Measurements from ENCODE around the gene TRAPPC1. TPM values are rescaled to one million over a fixed set of nuclear protein-coding genes. Genes with fewer than 3 reads are reported as not detected.

The TRAPPC1 gene
- total and polyA plus RNA-seq, 2 experiments from 2014 or later: 45.2 to 234 TPM

DNA sequence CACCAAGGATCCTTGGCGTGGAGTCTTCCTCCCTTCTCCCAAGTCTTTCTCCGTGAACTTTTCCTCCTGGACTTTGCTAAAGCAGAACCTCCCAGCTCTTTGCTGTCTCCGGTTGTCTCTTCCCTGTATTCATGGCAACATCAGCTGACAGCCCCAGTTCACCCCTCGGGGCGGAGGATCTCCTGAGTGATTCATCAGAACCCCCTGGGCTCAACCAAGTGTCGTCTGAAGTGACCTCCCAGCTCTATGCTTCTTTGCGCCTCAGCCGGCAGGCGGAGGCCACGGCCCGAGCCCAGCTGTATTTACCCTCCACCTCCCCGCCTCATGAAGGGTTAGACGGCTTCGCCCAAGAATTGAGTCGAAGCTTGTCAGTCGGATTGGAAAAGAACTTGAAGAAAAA lies 1.2 kb upstream of the TRAPPC1 start:
- H3K9me2 ChIP-seq (ENCODE audit: insufficient read depth): no peaks in the 10 kb centered on the region
- ATAC-seq: peak; percentile 10
- peaks cover 27% of the 10 kb centered on the region for H3K4me1 Mint-ChIP-seq
- TF ChIP-seq, protein P1, sequence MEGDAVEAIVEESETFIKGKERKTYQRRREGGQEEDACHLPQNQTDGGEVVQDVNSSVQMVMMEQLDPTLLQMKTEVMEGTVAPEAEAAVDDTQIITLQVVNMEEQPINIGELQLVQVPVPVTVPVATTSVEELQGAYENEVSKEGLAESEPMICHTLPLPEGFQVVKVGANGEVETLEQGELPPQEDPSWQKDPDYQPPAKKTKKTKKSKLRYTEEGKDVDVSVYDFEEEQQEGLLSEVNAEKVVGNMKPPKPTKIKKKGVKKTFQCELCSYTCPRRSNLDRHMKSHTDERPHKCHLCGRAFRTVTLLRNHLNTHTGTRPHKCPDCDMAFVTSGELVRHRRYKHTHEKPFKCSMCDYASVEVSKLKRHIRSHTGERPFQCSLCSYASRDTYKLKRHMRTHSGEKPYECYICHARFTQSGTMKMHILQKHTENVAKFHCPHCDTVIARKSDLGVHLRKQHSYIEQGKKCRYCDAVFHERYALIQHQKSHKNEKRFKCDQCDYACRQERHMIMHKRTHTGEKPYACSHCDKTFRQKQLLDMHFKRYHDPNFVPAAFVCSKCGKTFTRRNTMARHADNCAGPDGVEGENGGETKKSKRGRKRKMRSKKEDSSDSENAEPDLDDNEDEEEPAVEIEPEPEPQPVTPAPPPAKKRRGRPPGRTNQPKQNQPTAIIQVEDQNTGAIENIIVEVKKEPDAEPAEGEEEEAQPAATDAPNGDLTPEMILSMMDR (conservative IDR thresholded peaks at IDR 0.05; ENCODE audit: low read depth in 2 of 2): no peak
- TF ChIP-seq CREB1 (CRISPR knock-in tag; IDR thresholded peaks at IDR 0.05; ENCODE audit: low read depth) (no peak), EZH2 (IDR thresholded peaks at IDR 0.05; ENCODE audit: low read depth, unreplicated experiment) (no peak), JUNB (IDR thresholded peaks at IDR 0.05; ENCODE audit: unreplicated experiment) (no peak), ZNF114 (CRISPR knock-in tag; IDR thresholded peaks at IDR 0.05) (no peak), POLR2AphosphoS5 (IDR thresholded peaks at IDR 0.05; ENCODE audit: low read depth) (no peak), STAT1 (IDR thresholded peaks at IDR 0.05; ENCODE audit: unreplicated experiment) (no peak), EZH2phosphoT487 (IDR thresholded peaks at IDR 0.05; ENCODE audit: unreplicated experiment) (no peak), ZNF331 (CRISPR knock-in tag; IDR thresholded peaks at IDR 0.05; ENCODE audit: low read depth) (no peak), NANOG (IDR thresholded peaks at IDR 0.05; ENCODE audit: borderline replicate concordance) (no peak)
- TF ChIP-seq, protein P2, sequence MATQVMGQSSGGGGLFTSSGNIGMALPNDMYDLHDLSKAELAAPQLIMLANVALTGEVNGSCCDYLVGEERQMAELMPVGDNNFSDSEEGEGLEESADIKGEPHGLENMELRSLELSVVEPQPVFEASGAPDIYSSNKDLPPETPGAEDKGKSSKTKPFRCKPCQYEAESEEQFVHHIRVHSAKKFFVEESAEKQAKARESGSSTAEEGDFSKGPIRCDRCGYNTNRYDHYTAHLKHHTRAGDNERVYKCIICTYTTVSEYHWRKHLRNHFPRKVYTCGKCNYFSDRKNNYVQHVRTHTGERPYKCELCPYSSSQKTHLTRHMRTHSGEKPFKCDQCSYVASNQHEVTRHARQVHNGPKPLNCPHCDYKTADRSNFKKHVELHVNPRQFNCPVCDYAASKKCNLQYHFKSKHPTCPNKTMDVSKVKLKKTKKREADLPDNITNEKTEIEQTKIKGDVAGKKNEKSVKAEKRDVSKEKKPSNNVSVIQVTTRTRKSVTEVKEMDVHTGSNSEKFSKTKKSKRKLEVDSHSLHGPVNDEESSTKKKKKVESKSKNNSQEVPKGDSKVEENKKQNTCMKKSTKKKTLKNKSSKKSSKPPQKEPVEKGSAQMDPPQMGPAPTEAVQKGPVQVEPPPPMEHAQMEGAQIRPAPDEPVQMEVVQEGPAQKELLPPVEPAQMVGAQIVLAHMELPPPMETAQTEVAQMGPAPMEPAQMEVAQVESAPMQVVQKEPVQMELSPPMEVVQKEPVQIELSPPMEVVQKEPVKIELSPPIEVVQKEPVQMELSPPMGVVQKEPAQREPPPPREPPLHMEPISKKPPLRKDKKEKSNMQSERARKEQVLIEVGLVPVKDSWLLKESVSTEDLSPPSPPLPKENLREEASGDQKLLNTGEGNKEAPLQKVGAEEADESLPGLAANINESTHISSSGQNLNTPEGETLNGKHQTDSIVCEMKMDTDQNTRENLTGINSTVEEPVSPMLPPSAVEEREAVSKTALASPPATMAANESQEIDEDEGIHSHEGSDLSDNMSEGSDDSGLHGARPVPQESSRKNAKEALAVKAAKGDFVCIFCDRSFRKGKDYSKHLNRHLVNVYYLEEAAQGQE (IDR thresholded peaks at IDR 0.05; ENCODE audit: unreplicated experiment): no peak
- peaks cover 19% of the 10 kb centered on the region for H3K4me1 ChIP-seq (ENCODE audit: insufficient read depth)
- H4K20me1 ChIP-seq (replicated peaks; ENCODE audit: insufficient read depth): peaks cover 12% of the 10 kb centered on the region
- 0 out of 2 replicates have a peak, but pooled peaks cover 3% of the 10 kb centered on the region for H3K36me3 ChIP-seq (ENCODE audit: insufficient read depth)
- H3K79me2 ChIP-seq (replicated peaks; ENCODE audit: insufficient read depth): peaks cover 12% of the 10 kb centered on the region
- peaks cover 23% of the 10 kb centered on the region for H3K27me3 ChIP-seq (ENCODE audit: insufficient read depth)
- DNase-seq (ENCODE audit: low spot score): peak; percentile 41
- no peak overlapping the region for H3K27ac ChIP-seq (ENCODE audit: low read depth)
- H3K27me3 Mint-ChIP-seq (ENCODE audit: insufficient read depth, low read depth, poor library complexity): peaks cover 26% of the 10 kb centered on the region
- peak overlapping the region; percentile 83 for H3K4me3 ChIP-seq
- peak overlapping the region; percentile 96 for H3K4me2 ChIP-seq
- no peak overlapping the region for H3K27ac Mint-ChIP-seq
- H3K4me3 Mint-ChIP-seq: peak overlapping the region; percentile 97
- H3K36me3 Mint-ChIP-seq (ENCODE audit: low read depth): peaks cover 18% of the 10 kb centered on the region
- no peaks in the 10 kb centered on the region for H3F3A ChIP-seq (replicated peaks; ENCODE audit: low read depth)
- H3K9me3 Mint-ChIP-seq: peaks cover 2% of the 10 kb centered on the region; the same call in 1 of the 3 replicates
- no peak overlapping the region for H2AFZ ChIP-seq

DNA sequence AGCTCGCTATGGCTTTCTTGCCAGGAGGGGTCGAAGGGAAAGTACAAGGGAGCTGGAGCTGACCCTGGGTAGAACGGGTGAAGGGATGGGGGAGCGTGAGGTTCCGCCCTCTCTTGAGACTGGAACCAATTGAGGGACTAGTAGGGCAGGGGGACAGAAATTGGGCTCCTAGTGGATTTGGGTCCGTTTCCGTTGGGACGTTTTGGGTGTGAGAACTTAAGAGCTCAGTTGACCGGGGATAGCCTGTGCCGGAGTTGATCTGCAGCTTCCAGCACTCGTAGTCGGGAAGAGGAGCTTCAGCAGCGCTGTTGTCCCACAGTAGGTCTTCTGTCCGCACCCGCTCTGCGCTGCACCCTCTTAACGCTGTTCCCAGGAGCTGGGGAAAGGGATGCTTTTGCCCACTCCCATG lies 741 bp upstream of the TRAPPC1 start:
- Histone ChIP-seq H2AFZ (peak overlapping the region; percentile 95), H3K4me1 (ENCODE audit: insufficient read depth) (peaks cover 19% of the 10 kb centered on the region), H3K4me2 (peak overlapping the region; percentile 96), H3K4me3 (peak overlapping the region; percentile 83), H3K9me2 (ENCODE audit: insufficient read depth) (no peaks in the 10 kb centered on the region), H4K20me1 (replicated peaks; ENCODE audit: insufficient read depth) (peaks cover 12% of the 10 kb centered on the region), H3K79me2 (replicated peaks; ENCODE audit: insufficient read depth) (peaks cover 12% of the 10 kb centered on the region), H3K36me3 (ENCODE audit: insufficient read depth) (0 out of 2 replicates have a peak, but pooled peaks cover 3% of the 10 kb centered on the region), H3F3A (replicated peaks; ENCODE audit: low read depth) (no peaks in the 10 kb centered on the region), H3K27me3 (ENCODE audit: insufficient read depth) (peaks cover 28% of the 10 kb centered on the region), H3K27ac (ENCODE audit: low read depth) (no peak overlapping the region)
- peak overlapping the region; percentile 97 for H3K27ac Mint-ChIP-seq
- H3K27me3 Mint-ChIP-seq (ENCODE audit: insufficient read depth, low read depth, poor library complexity): peaks cover 30% of the 10 kb centered on the region
- peak overlapping the region; percentile 97 for H3K4me3 Mint-ChIP-seq
- H3K36me3 Mint-ChIP-seq (ENCODE audit: low read depth): peaks cover 18% of the 10 kb centered on the region
- peaks cover 27% of the 10 kb centered on the region for H3K4me1 Mint-ChIP-seq
- ATAC-seq (peak; percentile 20), DNase-seq (ENCODE audit: low spot score) (peak; percentile 65)
- peaks cover 2% of the 10 kb centered on the region; the same call in 1 of the 3 replicates for H3K9me3 Mint-ChIP-seq
- TF ChIP-seq, protein P3, sequence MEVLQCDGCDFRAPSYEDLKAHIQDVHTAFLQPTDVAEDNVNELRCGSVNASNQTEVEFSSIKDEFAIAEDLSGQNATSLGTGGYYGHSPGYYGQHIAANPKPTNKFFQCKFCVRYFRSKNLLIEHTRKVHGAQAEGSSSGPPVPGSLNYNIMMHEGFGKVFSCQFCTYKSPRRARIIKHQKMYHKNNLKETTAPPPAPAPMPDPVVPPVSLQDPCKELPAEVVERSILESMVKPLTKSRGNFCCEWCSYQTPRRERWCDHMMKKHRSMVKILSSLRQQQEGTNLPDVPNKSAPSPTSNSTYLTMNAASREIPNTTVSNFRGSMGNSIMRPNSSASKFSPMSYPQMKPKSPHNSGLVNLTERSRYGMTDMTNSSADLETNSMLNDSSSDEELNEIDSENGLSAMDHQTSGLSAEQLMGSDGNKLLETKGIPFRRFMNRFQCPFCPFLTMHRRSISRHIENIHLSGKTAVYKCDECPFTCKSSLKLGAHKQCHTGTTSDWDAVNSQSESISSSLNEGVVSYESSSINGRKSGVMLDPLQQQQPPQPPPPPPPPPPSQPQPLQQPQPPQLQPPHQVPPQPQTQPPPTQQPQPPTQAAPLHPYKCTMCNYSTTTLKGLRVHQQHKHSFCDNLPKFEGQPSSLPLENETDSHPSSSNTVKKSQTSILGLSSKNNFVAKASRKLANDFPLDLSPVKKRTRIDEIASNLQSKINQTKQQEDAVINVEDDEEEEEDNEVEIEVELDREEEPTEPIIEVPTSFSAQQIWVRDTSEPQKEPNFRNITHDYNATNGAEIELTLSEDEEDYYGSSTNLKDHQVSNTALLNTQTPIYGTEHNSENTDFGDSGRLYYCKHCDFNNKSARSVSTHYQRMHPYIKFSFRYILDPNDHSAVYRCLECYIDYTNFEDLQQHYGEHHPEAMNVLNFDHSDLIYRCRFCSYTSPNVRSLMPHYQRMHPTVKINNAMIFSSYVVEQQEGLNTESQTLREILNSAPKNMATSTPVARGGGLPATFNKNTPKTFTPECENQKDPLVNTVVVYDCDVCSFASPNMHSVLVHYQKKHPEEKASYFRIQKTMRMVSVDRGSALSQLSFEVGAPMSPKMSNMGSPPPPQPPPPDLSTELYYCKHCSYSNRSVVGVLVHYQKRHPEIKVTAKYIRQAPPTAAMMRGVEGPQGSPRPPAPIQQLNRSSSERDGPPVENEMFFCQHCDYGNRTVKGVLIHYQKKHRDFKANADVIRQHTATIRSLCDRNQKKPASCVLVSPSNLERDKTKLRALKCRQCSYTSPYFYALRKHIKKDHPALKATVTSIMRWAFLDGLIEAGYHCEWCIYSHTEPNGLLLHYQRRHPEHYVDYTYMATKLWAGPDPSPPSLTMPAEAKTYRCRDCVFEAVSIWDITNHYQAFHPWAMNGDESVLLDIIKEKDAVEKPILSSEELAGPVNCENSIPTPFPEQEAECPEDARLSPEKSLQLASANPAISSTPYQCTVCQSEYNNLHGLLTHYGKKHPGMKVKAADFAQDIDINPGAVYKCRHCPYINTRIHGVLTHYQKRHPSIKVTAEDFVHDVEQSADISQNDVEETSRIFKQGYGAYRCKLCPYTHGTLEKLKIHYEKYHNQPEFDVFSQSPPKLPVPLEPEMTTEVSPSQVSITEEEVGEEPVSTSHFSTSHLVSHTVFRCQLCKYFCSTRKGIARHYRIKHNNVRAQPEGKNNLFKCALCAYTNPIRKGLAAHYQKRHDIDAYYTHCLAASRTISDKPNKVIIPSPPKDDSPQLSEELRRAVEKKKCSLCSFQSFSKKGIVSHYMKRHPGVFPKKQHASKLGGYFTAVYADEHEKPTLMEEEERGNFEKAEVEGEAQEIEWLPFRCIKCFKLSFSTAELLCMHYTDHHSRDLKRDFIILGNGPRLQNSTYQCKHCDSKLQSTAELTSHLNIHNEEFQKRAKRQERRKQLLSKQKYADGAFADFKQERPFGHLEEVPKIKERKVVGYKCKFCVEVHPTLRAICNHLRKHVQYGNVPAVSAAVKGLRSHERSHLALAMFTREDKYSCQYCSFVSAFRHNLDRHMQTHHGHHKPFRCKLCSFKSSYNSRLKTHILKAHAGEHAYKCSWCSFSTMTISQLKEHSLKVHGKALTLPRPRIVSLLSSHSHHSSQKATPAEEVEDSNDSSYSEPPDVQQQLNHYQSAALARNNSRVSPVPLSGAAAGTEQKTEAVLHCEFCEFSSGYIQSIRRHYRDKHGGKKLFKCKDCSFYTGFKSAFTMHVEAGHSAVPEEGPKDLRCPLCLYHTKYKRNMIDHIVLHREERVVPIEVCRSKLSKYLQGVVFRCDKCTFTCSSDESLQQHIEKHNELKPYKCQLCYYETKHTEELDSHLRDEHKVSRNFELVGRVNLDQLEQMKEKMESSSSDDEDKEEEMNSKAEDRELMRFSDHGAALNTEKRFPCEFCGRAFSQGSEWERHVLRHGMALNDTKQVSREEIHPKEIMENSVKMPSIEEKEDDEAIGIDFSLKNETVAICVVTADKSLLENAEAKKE (CRISPR knock-in tag; IDR thresholded peaks at IDR 0.05): no peak

Data from GM23338 (cell line).